A673 (cell line): Measurements from ENCODE around the gene CDIPT. TPM values are rescaled to one million over a fixed set of nuclear protein-coding genes. Genes with fewer than 3 reads are reported as not detected.

Experiments
- BruUV-seq: library from RNA; stranded (reverse); fragments of 400-500 nt; replicated peaks from 2 replicates; lab custom pipeline; 2021; lab: Mats Ljungman, UMichigan
- CTCF ChIA-PET: fragments of 300-600 bp; sonication (Branson Sonifier 250); formaldehyde crosslinking; loops from one replicate; lab custom pipeline; 2022; ENCODE audit warnings: antibody characterized with exemption; lab: Charles Lee
- POLR2A ChIA-PET: fragments of 300-600 bp; sonication (Branson Sonifier 250); formaldehyde crosslinking; loops from one replicate; lab custom pipeline; 2022; ENCODE audit warnings: antibody characterized with exemption; ENCODE audit not compliant: low non-redundant PET; lab: Charles Lee
- DNase-seq: peaks from one replicate; pipeline ENCODE4 v3.0.0-alpha.2; 2015; ENCODE audit warnings: low spot score
- H3K27ac ChIP-seq: fragments of 200-600 bp; sonication (generic); 2 replicates; pipeline ENCODE4 v1.5.1; 2016; ENCODE audit warnings: mixed run types, low read depth, mild to moderate bottlenecking, mixed read lengths, antibody characterized with exemption, low read length; ENCODE audit not compliant: poor library complexity, severe bottlenecking
- H3K27me3 ChIP-seq: fragments of 200-600 bp; sonication (generic); replicated peaks from 2 replicates; pipeline ENCODE4 v1.6.1; 2017; ENCODE audit warnings: mixed run types, low read depth, mild to moderate bottlenecking, mixed read lengths, antibody characterized with exemption, low read length; ENCODE audit not compliant: insufficient read depth, poor library complexity
- H3K36me3 ChIP-seq: fragments of 200-600 bp; sonication (generic); 2 replicates; pipeline ENCODE4 v1.6.1; 2016; ENCODE audit warnings: mixed run types, mild to moderate bottlenecking, mixed read lengths, antibody characterized with exemption, low read length; ENCODE audit not compliant: insufficient read depth, poor library complexity, severe bottlenecking
- H3K4me1 ChIP-seq: fragments of 200-600 bp; sonication (generic); 2 replicates; pipeline ENCODE4 v1.6.1; 2017; ENCODE audit warnings: mixed run types, mild to moderate bottlenecking, mixed read lengths, antibody characterized with exemption, low read length; ENCODE audit not compliant: insufficient read depth, poor library complexity, severe bottlenecking
- H3K4me3 ChIP-seq: fragments of 200-600 bp; sonication (generic); 2 replicates; pipeline ENCODE4 v1.5.1; 2016; ENCODE audit warnings: low read depth, mixed run types, mild to moderate bottlenecking, mixed read lengths, low read length; ENCODE audit not compliant: poor library complexity, severe bottlenecking
- H3K9me3 ChIP-seq: fragments of 200-600 bp; sonication (generic); 2 replicates; pipeline ENCODE4 v1.6.1; 2016; ENCODE audit warnings: mixed run types, low read depth, mild to moderate bottlenecking, mixed read lengths, antibody characterized with exemption, low read length; ENCODE audit not compliant: poor library complexity, severe bottlenecking
- EZH2 ChIP-seq: fragments of 200-600 bp; sonication (generic); IDR thresholded peaks from 2 replicates; pipeline ENCODE4 v1.6.1; 2017; ENCODE audit warnings: borderline replicate concordance, low read depth, mild to moderate bottlenecking, mixed read lengths, antibody characterized with exemption, low read length; ENCODE audit not compliant: poor library complexity, severe bottlenecking
- intact Hi-C: fragments of 100-400 bp; cut with micrococcal nuclease; formaldehyde crosslinking; loops from one replicate; pipeline ENCODE4 v1.10.0; 2022; ENCODE audit not compliant: unreplicated experiment
- total RNA-seq: library from RNA; stranded (reverse); gene quantifications from 2 replicates; pipeline ENCODE4 v1.2.3, GENCODE V29; 2021
- TF ChIP-seq, protein P1 (sequence below): fragments of 300-800, 200-600 bp; sonication (generic); conservative IDR thresholded peaks from 2 replicates; pipeline ENCODE4 v1.5.1; 2017; ENCODE audit warnings: low read depth, mild to moderate bottlenecking, antibody characterized with exemption, low read length, moderate library complexity, mixed read lengths

Gene CDIPT
- total RNA-seq, 1 experiment from 2014 or later: 51.7 TPM

DNA sequence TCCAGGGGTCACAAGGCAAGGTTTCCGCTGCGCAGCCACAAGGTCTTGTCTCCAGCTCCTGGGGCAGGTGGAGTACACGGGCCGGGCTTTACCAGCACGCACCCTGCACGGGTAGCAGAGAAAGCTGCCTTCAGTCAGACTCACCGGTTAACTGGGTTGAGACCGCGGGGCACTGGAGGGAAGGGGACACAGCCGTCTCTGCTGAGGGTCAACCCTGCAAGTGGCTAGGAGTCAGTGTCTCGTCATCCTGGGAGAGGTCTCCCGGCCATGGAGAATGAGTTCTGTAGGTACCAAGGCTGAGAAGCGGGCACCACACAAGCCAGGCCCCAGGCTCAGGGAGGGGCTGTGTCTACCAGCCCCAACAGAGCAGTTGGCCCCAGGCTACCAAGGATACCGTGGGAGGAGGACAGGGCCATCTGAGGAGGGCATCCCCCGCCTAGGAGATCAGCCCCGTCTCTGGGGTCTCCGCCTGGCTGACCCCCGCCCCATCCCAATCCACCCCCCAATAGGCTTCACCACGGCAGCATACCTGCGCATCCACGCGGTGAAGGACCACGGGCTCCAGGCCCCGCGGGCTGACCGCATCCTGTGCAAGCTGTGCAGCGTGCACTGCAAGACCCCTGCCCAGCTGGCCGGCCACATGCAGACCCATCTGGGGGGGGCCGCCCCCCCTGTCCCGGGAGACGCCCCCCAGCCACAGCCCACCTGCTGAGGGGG, 53.8 kb downstream of the CDIPT start:
- Histone ChIP-seq H3K36me3 (peaks cover 28% of the 10 kb centered on the region), H3K9me3 (no peaks in the 10 kb centered on the region), H3K27me3 (no peaks in the 10 kb centered on the region), H3K27ac (peak overlapping the region; percentile 95), H3K4me1 (peaks cover 47% of the 10 kb centered on the region), H3K4me3 (peak overlapping the region; percentile 58)
- TF ChIP-seq, protein P1, sequence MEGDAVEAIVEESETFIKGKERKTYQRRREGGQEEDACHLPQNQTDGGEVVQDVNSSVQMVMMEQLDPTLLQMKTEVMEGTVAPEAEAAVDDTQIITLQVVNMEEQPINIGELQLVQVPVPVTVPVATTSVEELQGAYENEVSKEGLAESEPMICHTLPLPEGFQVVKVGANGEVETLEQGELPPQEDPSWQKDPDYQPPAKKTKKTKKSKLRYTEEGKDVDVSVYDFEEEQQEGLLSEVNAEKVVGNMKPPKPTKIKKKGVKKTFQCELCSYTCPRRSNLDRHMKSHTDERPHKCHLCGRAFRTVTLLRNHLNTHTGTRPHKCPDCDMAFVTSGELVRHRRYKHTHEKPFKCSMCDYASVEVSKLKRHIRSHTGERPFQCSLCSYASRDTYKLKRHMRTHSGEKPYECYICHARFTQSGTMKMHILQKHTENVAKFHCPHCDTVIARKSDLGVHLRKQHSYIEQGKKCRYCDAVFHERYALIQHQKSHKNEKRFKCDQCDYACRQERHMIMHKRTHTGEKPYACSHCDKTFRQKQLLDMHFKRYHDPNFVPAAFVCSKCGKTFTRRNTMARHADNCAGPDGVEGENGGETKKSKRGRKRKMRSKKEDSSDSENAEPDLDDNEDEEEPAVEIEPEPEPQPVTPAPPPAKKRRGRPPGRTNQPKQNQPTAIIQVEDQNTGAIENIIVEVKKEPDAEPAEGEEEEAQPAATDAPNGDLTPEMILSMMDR: no peak
- no peak for TF ChIP-seq EZH2
- ChIA-PET CTCF (no interaction called here), POLR2A (no interaction called here)
- BruUV-seq: no TSS peak
- intact Hi-C loops: loop anchor here (2.0 kb wide), 1 partner anchor 212 kb away; no protein-coding TSS in a partner anchor
- DNase-seq: no peak

Other genes starting within 250 kb of the CDIPT start
- gene SPN, start 200.0 kb downstream of the CDIPT start, total RNA-seq: not detected in 2 replicates
- gene QPRT, start 184.0 kb downstream of the CDIPT start, total RNA-seq: 31.1 and 48.3 TPM in 2 replicates
- gene C16orf54, start 117.2 kb downstream of the CDIPT start, total RNA-seq: not detected in 2 replicates
- gene ZG16, start 85.0 kb downstream of the CDIPT start, total RNA-seq: not detected in 2 replicates
- 171 and 186 TPM in 2 replicates for gene KIF22, start 72.5 kb downstream of the CDIPT start, total RNA-seq
- gene MAZ, start 56.7 kb downstream of the CDIPT start, total RNA-seq: 457 and 516 TPM in 2 replicates
- gene PRRT2, start 51.0 kb downstream of the CDIPT start, total RNA-seq: 9.0 TPM in 2 replicates
- gene PAGR1, start 47.1 kb downstream of the CDIPT start, total RNA-seq: 47.4 and 50.0 TPM in 2 replicates
- gene MVP, start 42.8 kb downstream of the CDIPT start, total RNA-seq: 5.6 and 7.1 TPM in 2 replicates
- 7.0 and 9.1 TPM in 2 replicates for gene SEZ6L2, start 36.3 kb upstream of the CDIPT start, total RNA-seq
- gene ASPHD1, start 37.3 kb upstream of the CDIPT start, total RNA-seq: 2.0 and 2.5 TPM in 2 replicates
- 32.4 and 33.3 TPM in 2 replicates for gene KCTD13, start 63.0 kb upstream of the CDIPT start, total RNA-seq
- gene TMEM219, start 98.9 kb upstream of the CDIPT start, total RNA-seq: 48.3 and 52.7 TPM in 2 replicates
- 49.9 and 50.2 TPM in 2 replicates for gene TAOK2, start 110.6 kb upstream of the CDIPT start, total RNA-seq
- gene HIRIP3, start 132.4 kb upstream of the CDIPT start, total RNA-seq: 29.7 and 33.2 TPM in 2 replicates
- gene INO80E, start 133.0 kb upstream of the CDIPT start, total RNA-seq: 115 and 120 TPM in 2 replicates
- gene DOC2A, start 147.8 kb upstream of the CDIPT start, total RNA-seq: 3.2 and 5.4 TPM in 2 replicates
- gene C16orf92, start 160.0 kb upstream of the CDIPT start, total RNA-seq: not detected in 2 replicates
- 1.9 and 2.6 TPM in 2 replicates for gene TLCD3B, start 168.0 kb upstream of the CDIPT start, total RNA-seq
- 1,552 and 1,729 TPM in 2 replicates for gene ALDOA, start 202.5 kb upstream of the CDIPT start, total RNA-seq
- gene PPP4C, start 212.8 kb upstream of the CDIPT start, total RNA-seq: 122 and 127 TPM in 2 replicates
- 0.49 and 0.85 TPM in 2 replicates for gene TBX6, start 228.7 kb upstream of the CDIPT start, total RNA-seq
- 4.7 and 9.1 TPM in 2 replicates for gene YPEL3, start 233.0 kb upstream of the CDIPT start, total RNA-seq